Brain microvascular endothelial cell (primary cell): ENCODE measurements around the gene COG8.

Experiments
- DNase-seq: peaks from one replicate; pipeline ENCODE4 v3.0.0-alpha.2; 2020
- H3K27ac ChIP-seq: fragments of 250-450 bp; sonication (Bioruptor Pico); 2 replicates; pipeline ENCODE4 v1.5.1; 2020; ENCODE audit warnings: mild to moderate bottlenecking, moderate library complexity
- H3K27me3 ChIP-seq: fragments of 250-450 bp; sonication (Bioruptor Pico); replicated peaks from 2 replicates; pipeline ENCODE4 v1.5.1; 2020; ENCODE audit warnings: mild to moderate bottlenecking
- H3K36me3 ChIP-seq: fragments of 250-450 bp; sonication (Bioruptor Pico); replicated peaks from 2 replicates; pipeline ENCODE4 v1.5.1; 2020; ENCODE audit warnings: mild to moderate bottlenecking
- H3K4me3 ChIP-seq: 2 replicates; pipeline ENCODE4 v1.5.1; 2011; ENCODE audit warnings: low read depth, mild to moderate bottlenecking, control low read depth, low read length, moderate library complexity
- CTCF ChIP-seq: IDR thresholded peaks from 2 replicates; pipeline ENCODE4 v1.5.1; 2011; ENCODE audit warnings: low read depth, mild to moderate bottlenecking, moderate library complexity, low read length, control low read depth, inconsistent platforms; ENCODE audit errors: missing control alignments
- in situ Hi-C: cut with HindIII; loops from 2 replicates; pipeline ENCODE4 v1.10.0; 2017; ENCODE audit warnings: low sequenced_read_pairs, low pct_ligation_motif_present

The COG8 gene

GRCh38 chr16:69310653-69311532, 28.5 kb downstream of the COG8 start, which contains the start of gene VPS4A:
VPS4A (plus strand) TSS chr16:69311350; CDS start chr16:69311512, 162 bp downstream.
- in situ Hi-C loops, result no loop called here

GRCh38 chr16:69309316-69309715, 30.0 kb downstream of the COG8 start:
- Histone ChIP-seq H3K27me3 (no peaks in the 10 kb centered on the region), H3K27ac (no peak overlapping the region), H3K4me3 (no peak overlapping the region), H3K36me3 (no peaks in the 10 kb centered on the region)
- TF ChIP-seq CTCF, result no peak
- in situ Hi-C loops, result no loop called here
- DNase-seq, result no peak

More at GRCh38 chr16:69310653-69311532, 28.5 kb downstream of the COG8 start, which contains the start of gene VPS4A:
- DNase-seq, result peak; percentile 93
- Histone ChIP-seq H3K4me3 (peak within 1 kb of the TSS; percentile 85), H3K27me3 (no peaks in the 10 kb centered on the region), H3K27ac (peak within 1 kb of the TSS; percentile 68), H3K36me3 (peaks cover 8% of the 10 kb centered on the region)
- peak; percentile 81 for TF ChIP-seq CTCF

DNA sequence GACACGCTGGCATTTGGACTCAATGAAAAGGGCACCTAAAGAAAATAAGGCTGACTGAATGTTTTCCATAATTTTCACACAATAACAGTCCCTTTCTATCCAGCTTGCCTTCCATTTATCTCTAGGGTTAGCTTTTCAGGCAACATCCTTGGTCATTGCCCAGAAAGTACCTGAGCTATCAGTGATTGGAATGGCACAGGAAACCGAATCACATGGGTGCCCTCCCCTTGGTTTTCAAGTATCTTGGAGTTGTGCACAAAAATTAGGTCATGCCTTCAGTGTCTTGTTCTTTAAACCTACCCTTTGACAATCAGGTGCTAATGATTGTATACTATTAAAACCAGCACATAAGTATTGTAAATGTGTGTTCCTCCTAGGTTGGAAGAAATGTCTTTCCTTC, 31.5 kb downstream of the COG8 start:
- TF ChIP-seq CTCF, result no peak
- Histone ChIP-seq H3K36me3 (no peaks in the 10 kb centered on the region), H3K4me3 (no peak overlapping the region), H3K27ac (no peak overlapping the region), H3K27me3 (no peaks in the 10 kb centered on the region)
- in situ Hi-C loops, result no loop called here
- no peak for DNase-seq

DNA sequence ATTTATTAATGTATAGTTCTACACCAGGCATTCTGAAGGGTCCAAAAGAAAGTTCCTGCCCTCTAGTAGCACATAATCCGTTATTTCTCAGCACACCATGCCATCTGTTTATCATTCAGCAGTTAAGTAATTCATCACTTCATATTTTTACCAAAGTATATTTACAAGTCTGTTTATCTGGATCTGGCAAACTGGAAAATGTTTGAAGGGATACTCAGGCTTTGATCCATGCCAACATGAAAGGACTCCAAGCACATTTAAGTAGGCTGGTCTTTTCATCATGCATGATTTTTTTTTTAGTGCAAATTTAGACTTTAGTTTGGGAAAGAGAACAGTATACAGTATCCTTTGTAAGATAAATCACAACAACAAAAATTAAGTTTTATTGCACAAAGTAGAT, 32.3 kb downstream of the COG8 start:
- Histone ChIP-seq H3K36me3 (no peaks in the 10 kb centered on the region), H3K27me3 (no peaks in the 10 kb centered on the region), H3K27ac (no peak overlapping the region), H3K4me3 (no peak overlapping the region)
- in situ Hi-C loops, result no loop called here
- no peak for DNase-seq
- no peak for TF ChIP-seq CTCF

DNA sequence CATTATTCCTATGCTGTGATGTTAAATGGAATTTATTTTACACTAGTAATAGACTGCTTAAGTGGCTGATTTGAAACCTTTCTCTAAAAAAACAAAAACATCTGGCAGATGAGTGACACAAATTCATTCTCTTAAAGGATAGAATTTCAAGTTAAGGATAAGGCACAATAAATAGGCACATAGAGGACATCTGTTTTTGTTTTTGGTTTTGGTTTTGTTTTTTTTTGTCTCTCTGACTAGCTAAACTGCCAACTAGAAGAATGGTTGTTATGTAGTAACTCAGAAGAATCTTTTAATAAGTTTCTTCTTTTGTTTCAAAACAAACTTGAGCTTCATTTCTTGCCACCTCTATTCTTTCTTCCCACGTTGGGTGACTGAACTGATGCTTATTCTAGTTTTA, 33.3 kb downstream of the COG8 start:
- H3K36me3 ChIP-seq, result no peaks in the 10 kb centered on the region
- no peak for TF ChIP-seq CTCF
- in situ Hi-C loops, result no loop called here
- no peak overlapping the region for H3K27ac ChIP-seq
- DNase-seq, result no peak
- H3K4me3 ChIP-seq, result no peak overlapping the region
- no peaks in the 10 kb centered on the region for H3K27me3 ChIP-seq

GRCh38 chr16:69302301-69302700, 37.1 kb downstream of the COG8 start:
- Histone ChIP-seq H3K4me3 (no peak overlapping the region), H3K36me3 (peaks cover 12% of the 10 kb centered on the region), H3K27me3 (no peaks in the 10 kb centered on the region), H3K27ac (no peak overlapping the region)
- in situ Hi-C loops, result no loop called here
- DNase-seq, result no peak
- TF ChIP-seq CTCF, result no peak
